T-helper 22 cell (primary cell): Measurements from ENCODE around the gene NAXD.
A peak's percentile ranks its signal among the peaks of the same experiment; 100 is the strongest.
"Not testable (repeated sequence)": the region's sequence is repeated elsewhere in the genome, so short reads cannot be mapped to it uniquely, and the experiment has no call there.

Experiments
- DNase-seq: peaks from one replicate; pipeline ENCODE4 v3.0.0-alpha.2; 2020; ENCODE audit warnings: low read depth

NAXD gene

DNA sequence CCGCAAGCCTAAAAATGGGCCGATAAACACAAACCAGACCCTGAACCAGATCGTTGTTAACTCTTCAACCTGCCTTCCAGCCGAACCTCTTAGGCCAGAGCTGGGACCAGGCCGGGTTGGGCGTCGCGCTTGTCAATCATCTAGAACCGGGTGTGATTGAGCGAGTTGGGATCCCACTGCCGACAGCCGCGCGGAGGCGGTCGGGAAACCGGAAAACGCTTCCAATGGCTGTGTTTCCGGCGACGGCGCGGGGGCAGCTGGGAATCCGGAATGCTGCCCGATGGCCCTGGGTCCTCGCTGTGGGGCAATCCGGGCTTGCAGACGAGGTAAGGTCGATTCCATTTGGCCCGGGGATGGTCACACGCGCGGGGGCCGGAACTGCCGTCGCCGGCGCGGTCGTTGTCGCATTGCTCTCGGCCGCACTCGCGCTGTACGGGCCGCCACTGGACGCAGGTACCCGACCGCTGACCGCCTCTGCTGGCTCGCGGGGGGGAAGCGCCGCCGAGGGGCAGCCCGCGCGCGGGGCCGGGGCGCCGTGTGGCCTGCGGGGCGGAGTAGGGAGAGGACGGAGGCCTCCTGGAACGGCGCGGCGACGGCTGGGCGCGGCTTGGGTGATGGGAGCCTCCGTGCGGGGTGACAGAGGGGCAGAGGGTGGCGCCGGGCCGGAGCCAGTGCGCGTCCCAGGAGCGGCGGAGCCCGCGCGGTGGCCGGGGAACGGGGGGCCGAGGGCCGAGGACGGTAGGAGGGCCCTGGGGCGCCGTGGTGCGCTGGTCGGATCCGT lies at the start of gene NAXD:
TSS of gene NAXD (plus strand) at position 224 of the 781 bp plus-strand sequence. CDS start at position 281, 57 bp downstream.
- peak; percentile 47 for DNase-seq

DNA sequence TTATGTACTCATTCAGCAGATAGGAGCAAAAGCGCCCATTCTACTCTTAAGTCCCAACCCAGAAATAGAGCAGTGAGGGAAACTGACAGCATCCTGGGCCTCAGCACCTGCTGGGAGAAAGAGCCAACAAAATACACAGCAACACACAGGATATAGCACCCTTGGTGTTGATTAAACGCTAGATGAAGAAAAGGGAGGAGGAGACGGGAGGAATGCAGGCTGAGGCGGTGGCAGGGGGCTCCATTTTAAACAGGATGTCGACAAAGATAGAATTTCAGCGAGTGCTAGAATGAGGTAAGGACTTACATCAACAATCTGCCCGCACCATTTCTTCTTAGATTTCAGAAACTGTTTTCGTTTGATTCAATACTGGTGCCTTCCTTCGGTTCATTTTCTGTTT lies 49.2 kb upstream of the NAXD start:
- DNase-seq = no peak

- no peak for DNase-seq
Observed at GRCh38 chr13:110568612-110569011, 46.7 kb upstream of the NAXD start.

- not testable (repeated sequence) for DNase-seq
Observed at GRCh38 chr13:110569962-110570361, 45.4 kb upstream of the NAXD start.

GRCh38 chr13:110570886-110571285 lies 44.5 kb upstream of the NAXD start:
- DNase-seq = no peak

- DNase-seq = no peak
Observed at GRCh38 chr13:110571896-110572777, 43.2 kb upstream of the NAXD start.

DNA sequence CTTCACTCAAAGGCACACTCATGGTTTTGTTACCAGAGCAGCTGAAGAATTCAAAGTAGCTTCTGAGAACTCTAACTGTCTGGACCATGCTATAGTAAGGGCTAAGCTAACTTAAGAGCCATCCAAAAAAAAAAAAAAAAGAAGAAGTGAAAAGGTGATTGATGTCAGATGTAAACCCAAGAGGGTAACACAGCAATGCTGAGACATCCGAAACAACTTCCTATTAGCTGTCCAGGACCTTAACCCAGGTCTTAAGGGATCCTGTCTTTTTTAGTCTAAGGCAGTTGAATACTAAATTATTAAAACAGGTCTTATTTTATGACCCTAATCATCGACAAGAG lies 42.6 kb upstream of the NAXD start:
- no peak for DNase-seq

- DNase-seq = no peak
Observed at GRCh38 chr13:110574161-110574560, 41.2 kb upstream of the NAXD start.

GRCh38 chr13:110575322-110576069 lies 39.8 kb upstream of the NAXD start:
- DNase-seq = no peak

DNA sequence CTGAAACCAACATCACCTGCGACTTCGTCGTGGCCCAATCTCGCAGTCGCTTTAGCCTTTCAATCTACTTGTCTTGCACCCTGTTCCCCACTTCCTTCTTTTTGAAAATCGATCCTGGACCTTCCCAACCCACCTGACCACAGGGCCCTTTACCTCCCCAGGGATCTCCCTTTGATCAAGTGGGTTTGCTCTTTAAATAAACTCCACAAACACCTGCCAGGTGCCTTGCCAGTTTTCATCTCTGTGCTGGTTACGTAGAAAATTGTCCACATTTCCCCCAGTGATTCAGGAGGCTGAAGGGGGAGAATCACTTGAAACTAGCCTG lies 39.3 kb upstream of the NAXD start:
- DNase-seq = no peak

DNA sequence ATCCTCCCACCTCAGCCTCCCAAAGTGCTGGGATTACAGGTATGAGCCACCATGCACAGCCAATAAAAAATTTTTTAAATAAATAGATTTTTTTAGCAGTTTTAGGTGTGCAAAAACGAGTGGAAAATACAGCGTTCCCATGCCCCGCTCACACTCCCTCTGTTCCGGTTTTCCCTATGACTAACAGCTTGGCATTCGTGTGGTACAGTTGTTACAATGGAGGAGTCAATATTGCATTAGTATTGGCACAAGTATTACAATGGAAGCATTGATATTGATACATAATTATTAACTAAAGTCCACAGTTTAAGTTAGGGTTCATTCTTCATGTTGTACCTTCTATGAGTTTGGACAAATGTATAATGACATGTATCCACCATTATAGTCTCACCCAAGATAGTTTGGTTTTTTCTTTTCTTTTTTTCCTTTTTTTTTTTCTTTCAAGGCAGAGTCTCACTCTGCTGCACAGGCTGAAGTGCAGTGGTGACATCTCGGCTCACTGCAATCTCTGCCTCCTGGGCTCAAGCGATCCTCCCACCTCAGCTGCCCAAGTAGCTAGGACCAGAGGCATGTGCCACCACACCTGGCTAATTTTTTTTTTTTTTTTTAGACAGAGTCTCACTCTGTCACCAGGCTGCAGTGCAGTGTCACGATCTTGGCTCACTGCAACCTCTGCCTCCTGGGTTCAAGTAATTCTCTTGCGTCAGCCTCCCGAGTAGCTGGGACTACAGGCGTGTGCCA lies 38.4 kb upstream of the NAXD start:
- no peak for DNase-seq

GRCh38 chr13:110578363-110578762 lies 37.0 kb upstream of the NAXD start:
- no peak for DNase-seq

GRCh38 chr13:110580800-110581199 lies 34.5 kb upstream of the NAXD start:
- no peak for DNase-seq

DNA sequence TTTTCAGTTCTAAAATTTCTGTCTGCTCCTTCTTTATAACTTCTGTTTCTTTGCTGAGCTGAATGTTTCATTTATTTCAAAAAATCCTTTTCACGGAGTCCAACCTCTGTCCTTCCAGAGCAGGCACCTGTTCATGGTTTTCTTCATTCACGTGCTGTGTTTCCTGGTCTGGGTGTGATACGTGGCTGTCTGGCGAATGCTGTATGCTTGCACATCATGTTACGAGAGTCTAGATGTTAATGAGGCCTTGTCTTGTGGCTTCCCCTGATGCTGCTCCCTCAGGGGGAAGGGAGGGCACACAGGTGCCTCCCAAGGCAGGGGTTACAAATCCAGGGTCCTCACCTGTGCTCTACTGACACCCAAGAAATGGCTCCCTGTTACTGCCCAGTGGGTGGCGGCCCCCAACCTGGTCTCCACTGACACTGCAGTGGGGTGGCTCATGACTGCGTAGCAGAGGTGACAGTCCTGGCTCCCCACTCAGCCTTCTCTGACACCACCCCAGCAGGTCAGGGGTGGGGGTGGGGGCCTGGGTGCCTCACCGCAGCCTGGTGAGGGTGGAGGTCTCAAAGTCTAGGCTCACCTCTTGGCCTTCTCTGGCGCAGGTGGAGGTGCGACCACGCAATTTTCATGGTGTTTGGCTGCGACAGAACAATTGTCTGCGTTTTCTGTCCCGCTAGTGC lies 33.7 kb upstream of the NAXD start:
- no peak for DNase-seq

DNA sequence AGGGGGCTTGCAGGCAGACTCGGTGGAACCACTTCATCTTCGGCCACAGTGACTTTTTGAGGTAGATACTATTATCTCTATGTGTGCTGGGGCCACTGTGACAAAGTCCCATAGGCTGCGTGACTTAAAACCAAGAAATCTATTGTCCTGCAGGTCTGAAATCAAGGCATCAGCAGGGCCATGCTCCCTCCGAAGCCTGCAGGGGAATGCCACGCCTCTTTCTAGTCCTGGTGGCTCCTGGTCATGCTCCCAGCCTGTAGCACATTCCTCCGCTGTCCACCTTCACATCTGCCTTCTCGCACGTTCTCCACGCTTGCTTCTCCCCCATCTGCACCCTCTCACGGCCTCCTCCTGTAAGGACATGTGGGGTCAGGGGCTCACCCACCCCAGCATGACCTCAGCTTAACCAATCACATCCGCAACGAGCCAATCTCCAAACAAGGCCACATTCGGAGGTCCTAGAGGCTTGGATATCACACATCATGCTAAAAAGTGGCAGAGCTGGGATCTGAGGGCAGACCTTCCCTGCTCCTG lies 32.9 kb upstream of the NAXD start:
- DNase-seq = no peak

DNA sequence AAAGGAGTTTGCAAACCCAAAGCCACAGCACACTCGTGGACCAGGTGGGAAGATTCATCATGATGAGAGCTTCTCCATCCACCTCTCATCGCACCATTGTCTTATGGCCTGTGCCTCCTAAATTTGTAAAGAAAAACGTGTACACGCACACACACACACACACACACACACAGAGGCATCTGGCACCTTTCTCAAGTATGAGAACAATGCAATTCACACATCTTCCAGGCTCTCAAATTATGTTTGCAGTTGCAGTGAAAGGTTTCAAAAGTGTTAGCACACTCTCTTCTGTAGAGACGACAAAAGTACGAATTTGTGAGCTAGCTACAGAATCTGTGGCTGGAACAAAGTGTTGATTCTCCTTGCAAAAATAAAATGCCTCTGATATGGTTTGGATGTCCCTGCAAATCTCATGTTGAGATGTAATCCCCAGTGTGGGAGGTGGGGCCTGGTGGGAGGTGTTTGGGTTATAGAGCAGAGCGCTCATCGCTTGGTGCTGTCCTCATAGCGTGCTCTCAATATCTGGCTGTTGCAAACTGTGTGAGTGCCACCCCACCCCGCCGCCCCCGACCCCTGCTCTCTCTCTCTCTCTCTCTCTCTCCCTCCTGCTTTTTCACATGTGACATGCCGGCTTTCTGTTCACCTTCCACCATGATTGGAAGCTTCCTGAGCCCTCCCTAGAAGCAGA lies 32.0 kb upstream of the NAXD start:
- DNase-seq = no peak

DNA sequence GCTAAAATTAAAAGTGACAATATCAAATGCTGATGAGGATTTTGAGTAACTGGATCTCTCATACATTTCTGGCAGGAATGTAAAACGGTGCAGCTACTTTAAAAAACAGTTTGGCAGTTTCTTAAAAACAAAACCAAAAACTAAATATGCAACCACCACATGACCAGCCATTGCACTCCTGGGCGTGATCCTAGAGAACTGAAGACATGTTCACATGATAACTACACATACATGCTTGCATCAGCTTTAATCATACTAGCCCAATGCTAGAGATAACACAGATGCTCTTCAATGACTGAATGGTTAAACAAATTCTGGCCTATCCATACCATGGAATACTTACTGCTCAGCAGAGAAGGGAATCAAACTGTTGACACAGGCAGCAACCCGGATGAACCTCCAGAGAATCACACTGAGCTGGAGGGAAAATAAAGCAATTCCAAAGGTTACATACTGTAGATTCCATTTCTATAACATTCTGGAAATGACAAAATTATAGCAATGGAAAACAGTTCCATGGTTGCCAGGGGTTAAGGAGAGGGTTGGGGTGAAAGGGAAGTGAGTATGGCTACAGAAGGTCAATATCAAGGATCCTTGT lies 25.5 kb upstream of the NAXD start:
- DNase-seq = no peak

GRCh38 chr13:110590577-110590976 lies 24.8 kb upstream of the NAXD start:
- no peak for DNase-seq

GRCh38 chr13:110592665-110593064 lies 22.7 kb upstream of the NAXD start:
- DNase-seq = no peak

- DNase-seq = no peak
Observed at GRCh38 chr13:110593430-110594130, 21.8 kb upstream of the NAXD start.
